Tongue (tissue), 2 donors: ENCODE data around the gene SMIM28. TPM values are rescaled to one million over a fixed set of nuclear protein-coding genes. Genes with fewer than 3 reads are reported as not detected.
A peak's percentile ranks its signal among the peaks of the same experiment; 100 is the strongest.
"Not testable (repeated sequence)": the region's sequence is repeated elsewhere in the genome, so short reads cannot be mapped to it uniquely, and the experiment has no call there.

Experiments used
- DNase-seq: peaks from one replicate; pipeline ENCODE4 v3.0.0-alpha.2; 2015
- total RNA-seq: library from RNA; depleted of rRNA; stranded (reverse); fragments of >200 nt; gene quantifications from one replicate; pipeline ENCODE4 v1.2.3, GENCODE V29; 2014

Gene SMIM28
- total RNA-seq: not detected

DNA sequence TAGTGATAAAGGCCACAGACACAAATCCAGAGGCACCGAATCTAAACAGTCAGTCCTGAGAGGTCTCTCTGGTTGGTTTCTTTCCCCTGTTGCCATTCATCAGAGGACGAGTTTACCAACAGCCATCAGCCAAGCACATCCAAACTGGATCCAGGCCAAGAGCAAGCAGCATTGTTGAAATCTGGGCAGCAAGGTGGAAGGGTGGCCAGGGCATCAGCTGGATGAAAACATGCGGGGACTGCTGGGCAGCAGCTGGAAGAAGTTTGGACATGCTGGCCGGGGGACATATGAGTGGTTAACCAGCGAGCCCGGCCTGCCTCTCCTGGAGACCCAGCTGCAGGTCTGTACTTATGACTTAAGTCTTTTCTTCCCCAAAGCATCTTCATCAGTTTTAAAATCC is at the start of gene SMIM28:
Gene SMIM28, plus strand, starts transcription at position 62 of the 400 bp plus-strand sequence. Its CDS starts 168 bp downstream, at position 230.
- DNase-seq: no peak

DNA sequence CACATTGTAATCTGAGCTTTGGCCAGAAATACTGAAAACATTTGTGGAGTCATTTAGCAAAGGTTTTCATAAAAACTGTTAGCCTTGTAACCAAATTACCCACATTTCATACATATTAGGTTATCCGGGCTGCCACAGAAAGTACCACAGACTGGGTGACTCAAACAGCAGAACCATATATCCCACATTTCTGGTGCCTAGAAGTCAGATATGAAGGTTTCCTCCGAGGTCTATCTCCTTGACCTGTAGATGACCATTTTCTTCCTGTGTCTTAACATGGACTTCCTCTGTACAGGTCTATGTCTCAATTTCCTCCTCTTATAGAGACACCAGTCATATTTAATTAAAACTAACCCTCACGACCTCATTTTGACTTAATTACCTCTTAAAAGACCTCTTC is 49.5 kb upstream of the SMIM28 start:
- DNase-seq: no peak

DNA sequence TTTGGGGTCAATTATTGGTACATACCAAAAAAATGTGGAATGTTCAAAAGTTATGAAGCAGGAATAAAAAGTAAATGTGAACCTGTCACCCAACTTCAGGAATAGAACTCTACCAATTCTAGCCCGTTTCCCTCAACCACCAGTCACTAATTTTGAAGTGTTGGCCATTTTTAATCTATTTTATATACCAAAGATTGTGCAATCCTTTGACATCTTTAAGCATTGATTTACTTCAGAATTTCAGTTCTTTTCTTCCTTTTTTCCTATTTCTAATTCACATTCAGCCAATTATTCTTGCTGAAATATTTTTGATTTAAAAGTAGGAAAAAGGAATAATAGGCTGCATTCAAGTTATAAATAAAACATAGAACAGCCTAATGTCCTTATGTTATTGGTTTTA is 46.9 kb upstream of the SMIM28 start:
- DNase-seq: no peak

- DNase-seq: no peak
Measured at GRCh38 chr6:138331444-138331843, 46.3 kb upstream of the SMIM28 start.

- no peak for DNase-seq
Measured at GRCh38 chr6:138331984-138332383, 45.7 kb upstream of the SMIM28 start.

DNA sequence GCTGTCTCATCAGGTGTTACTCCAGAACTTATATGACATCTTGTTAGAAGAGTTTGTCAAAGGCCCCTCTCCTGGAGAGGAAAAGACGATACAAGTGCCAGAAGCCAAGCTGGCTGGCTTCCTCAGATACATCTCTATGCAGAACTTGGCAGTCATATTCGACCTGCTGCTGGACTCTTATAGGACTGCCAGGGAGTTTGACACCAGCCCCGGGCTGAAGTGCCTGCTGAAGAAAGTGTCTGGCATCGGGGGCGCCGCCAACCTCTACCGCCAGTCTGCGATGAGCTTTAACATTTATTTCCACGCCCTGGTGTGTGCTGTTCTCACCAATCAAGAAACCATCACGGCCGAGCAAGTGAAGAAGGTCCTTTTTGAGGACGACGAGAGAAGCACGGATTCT is 43.7 kb upstream of the SMIM28 start:
- DNase-seq: no peak

- DNase-seq: no peak
Measured at GRCh38 chr6:138334963-138335362, 42.7 kb upstream of the SMIM28 start.

DNA sequence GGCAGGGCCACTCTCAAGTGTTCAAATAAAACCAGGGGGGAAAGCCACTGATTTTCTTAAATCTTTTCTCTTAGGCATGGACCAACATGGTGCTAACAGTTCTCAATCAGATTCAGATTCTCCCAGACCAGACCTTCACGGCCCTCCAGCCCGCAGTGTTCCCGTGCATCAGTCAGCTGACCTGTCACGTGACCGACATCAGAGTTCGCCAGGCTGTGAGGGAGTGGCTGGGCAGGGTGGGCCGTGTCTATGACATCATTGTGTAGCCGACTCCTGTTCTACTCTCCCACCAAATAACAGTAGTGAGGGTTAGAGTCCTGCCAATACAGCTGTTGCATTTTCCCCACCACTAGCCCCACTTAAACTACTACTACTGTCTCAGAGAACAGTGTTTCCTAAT is 41.5 kb upstream of the SMIM28 start:
- no peak for DNase-seq

GRCh38 chr6:138337076-138337475 is 40.6 kb upstream of the SMIM28 start:
- DNase-seq: no peak

DNA sequence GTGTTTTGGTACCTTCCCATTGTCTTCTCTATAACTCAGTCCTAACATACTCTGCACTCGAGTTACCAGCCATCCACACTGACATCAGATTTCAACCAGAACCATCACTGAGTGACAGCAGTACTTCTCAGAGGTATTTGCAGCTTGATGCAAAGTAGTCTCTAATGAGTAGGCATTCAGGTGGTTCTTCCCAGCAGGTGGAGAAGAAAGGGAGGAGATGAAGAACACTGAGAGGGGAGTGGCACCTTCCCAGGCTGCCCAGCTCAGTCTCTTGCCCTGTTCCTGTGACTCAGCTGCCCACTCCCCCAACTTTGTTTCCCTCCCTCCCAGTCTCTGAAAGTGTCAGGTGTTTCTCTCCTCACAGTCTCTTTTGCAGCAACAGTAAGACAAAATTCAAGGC is 38.7 kb upstream of the SMIM28 start:
- no peak for DNase-seq

DNA sequence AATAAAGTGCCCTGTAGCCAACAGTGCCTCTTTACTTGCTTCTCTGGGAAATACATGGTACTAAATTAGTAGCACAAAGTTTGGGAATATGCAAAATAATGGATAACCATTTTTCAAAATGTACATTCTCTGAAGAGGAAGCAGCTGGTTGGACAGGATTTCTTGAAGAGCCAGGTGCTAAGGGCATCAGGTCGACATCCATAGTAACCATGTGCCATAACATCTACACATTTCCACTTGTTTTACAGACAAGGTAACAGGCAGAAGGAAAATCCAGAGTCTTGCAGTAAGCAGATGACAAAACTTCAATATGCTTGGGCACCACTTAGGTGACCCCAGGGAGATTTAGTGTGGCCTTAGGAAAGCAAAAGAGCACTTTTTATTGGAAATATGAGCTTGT is 36.5 kb upstream of the SMIM28 start:
- DNase-seq: no peak

GRCh38 chr6:138343112-138343511 is 34.6 kb upstream of the SMIM28 start:
- no peak for DNase-seq

DNA sequence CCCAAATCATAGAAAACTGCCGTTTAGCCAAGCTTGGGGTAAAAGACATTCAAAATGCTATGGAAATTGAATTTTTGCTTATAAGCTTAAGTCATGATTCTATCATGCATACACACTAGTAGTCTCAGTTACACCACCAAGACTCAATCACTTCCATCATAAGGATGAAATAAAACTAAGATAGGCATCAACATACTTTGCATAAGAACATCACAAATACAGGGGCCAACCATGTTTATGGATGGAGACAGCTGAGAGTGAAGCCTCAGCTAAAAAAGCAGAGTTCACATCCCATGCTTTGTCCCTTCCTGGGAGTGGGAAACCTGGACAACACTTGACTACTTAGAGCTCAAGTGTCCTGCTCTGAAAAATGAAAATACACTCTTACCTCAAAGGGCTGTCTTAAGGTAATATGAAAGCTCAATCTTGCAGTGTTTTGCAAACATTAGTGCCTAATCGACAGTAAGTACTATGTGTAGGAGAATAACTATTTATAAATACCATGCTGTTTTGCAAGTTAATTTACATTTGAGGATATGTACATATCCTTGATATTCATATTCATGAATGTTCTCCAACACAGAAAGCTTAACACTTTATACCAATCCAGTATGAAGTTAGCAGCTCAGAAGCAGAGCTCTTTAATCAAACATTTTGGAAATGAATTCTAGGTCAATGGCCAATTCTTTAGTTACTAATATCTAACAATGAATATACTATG is 32.0 kb upstream of the SMIM28 start:
- no peak for DNase-seq

- no peak for DNase-seq
Measured at GRCh38 chr6:138346302-138347195, 31.2 kb upstream of the SMIM28 start.

DNA sequence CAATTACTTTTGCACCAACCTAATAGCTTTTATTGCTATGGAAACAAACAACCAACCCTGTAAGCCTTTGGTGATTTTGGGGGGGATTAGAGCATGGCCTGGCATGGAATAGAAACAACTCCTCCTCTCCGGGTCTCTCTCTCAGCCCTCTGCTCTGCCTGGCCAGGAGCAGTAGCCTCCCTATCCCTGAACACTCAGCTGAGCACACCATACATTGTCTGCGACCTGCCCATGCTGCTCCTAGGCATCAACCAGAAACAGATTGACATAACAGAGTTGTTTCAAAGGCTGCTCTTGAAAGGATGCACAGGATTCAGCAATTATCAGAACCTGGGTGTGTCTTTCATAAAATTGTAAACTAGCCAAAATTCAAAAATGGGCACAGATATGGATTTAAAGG is 29.8 kb upstream of the SMIM28 start:
- no peak for DNase-seq

DNA sequence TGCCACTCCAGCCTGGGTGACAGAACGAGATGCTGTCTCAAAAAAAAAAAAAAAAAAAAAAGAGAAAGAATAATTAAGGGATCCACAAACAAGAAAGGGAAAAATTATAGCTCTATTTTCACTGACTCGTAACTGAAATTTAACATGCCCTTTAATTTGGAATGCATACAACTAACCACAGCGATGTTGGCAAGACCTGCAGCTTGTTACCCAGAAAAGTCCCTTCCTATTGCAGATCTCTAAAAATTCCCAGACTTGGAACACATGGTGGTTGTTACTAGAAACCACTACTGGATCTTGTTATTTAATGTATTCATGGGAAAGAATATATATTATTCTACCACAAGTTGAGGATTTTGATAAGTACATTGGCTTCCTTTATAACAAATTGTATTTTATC is 27.8 kb upstream of the SMIM28 start:
- DNase-seq: peak; percentile 34

DNA sequence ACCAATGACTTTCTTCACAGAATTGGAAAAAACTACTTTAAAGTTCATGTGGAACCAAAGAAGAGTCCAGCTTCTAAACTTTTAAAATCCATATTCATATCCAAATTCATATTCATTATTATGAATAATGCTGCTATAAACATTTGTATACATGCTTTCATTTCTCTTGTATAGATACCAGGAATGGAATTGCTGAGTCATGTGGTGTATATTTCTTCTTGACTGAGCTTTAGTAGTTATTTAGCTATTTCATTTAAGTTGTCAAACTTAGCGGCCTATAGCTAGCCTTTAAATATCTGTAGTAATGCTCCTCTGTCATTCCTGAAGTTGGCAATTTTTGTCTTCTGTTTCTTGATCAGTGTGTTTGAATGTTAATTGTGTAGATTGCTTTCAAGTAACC is 19.8 kb upstream of the SMIM28 start:
- no peak for DNase-seq

DNA sequence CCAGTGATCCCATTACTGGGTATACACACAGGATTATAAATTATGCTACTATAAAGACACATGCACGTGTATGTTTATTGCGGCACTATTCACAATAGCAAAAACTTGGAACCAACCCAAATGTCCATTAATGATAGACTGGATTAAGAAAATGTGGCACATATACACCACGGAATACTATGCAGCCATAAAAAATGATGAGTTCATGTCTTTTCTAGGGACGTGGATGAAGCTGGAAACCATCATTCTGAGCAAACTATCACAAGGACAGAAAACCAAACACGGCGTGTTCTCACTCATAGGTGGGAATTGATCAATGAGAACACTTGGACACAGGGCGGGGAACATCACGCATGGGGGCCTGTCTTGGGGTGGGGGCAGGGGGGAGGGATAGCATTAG is 9.0 kb upstream of the SMIM28 start:
- not testable (repeated sequence) for DNase-seq

- no peak for DNase-seq
Measured at GRCh38 chr6:138370631-138371451, 6.9 kb upstream of the SMIM28 start.

DNA sequence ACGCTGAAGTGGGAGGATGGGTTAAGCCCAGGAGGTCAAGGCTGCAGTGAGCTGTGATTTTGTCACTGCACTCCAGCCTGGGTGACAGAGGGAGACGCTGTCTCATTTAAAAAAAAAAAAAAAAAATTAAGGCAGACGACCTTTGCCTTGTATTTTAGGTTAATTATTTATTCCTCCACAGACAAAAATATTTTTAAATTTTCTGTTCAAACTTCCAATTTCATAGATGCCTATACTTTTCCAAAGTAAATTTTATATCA is 6.3 kb upstream of the SMIM28 start:
- no peak for DNase-seq

- DNase-seq: no peak
Measured at GRCh38 chr6:138371720-138372119, 6.0 kb upstream of the SMIM28 start.

DNA sequence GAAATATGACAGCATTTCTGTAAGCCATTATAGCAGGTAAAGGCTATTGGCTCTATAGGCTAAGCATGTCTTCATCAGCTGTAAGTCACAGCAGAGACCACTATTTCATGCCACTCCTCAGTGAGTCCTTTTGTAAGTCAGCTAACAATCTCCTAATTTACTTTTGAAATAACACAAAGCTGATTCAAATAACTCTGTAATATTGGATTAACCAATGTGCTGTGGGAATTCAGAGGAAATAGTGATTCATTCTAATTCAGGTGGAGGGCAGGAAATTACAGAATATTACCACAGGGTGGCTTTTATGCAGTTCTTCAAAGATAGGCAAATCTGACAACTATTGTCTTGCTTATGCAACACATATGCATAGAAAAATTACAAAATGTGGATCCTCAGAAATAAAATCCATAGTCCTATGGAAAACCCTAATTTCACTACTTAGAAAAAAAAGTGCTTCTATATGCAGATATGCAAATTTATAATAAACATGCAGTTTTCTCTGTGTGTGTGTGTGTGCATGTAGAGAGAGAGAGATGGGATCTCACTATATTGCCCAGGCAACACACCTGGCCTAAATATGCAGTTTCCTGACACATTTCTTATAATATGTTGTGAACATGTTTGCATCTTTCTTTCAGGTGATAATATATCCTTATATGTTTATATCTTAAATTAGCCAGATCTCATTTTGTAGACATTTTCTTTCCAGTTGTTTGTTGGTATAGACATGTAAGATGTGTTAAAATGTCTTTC is 4.8 kb upstream of the SMIM28 start:
- DNase-seq: no peak
